Keratinocyte (primary cell): ENCODE measurements around the gene CCDC63. TPM values are rescaled to one million over a fixed set of nuclear protein-coding genes. Genes with fewer than 3 reads are reported as not detected.

Source experiments
- DNase-seq: peaks from one replicate; pipeline ENCODE4 v3.0.0-alpha.2; 2011; ENCODE audit warnings: low read depth, missing footprints, low spot score
- FAIRE-seq: peaks from 2 replicates; lab custom pipeline; 2011; peaks lifted over from hg19 to GRCh38; lab: Jason Lieb, UNC
- H2AFZ ChIP-seq: 2 replicates; pipeline ENCODE4 v1.6.0; 2012; ENCODE audit warnings: low read length, control low read depth, inconsistent platforms; ENCODE audit not compliant: control insufficient read depth
- H3K27ac ChIP-seq: 2 replicates; pipeline ENCODE4 v1.5.1; 2011; ENCODE audit warnings: low read length; ENCODE audit not compliant: control insufficient read depth, insufficient read depth
- H3K27me3 ChIP-seq: 3 replicates; pipeline ENCODE4 v1.6.0; 2011; ENCODE audit warnings: low read length; ENCODE audit not compliant: control insufficient read depth, insufficient read depth; ENCODE audit errors: extremely low read depth
- H3K36me3 ChIP-seq, 2 experiments: 2 replicates in 1 of 2; 3 replicates in 1 of 2; pipeline ENCODE4 v1.5.1; 2011; ENCODE audit warnings: low read length in 2 of 2, mild to moderate bottlenecking in 1 of 2; ENCODE audit not compliant: control insufficient read depth in 2 of 2, insufficient read depth in 2 of 2; ENCODE audit errors: extremely low read depth in 1 of 2
- H3K4me1 ChIP-seq: 3 replicates; pipeline ENCODE4 v1.5.1; 2011; ENCODE audit warnings: low read length; ENCODE audit not compliant: control insufficient read depth, insufficient read depth; ENCODE audit errors: extremely low read depth
- H3K4me2 ChIP-seq: 3 replicates; pipeline ENCODE4 v1.6.0; 2011; ENCODE audit warnings: low read depth, low read length; ENCODE audit not compliant: control insufficient read depth, insufficient read depth; ENCODE audit errors: extremely low read depth
- H3K4me3 ChIP-seq, 3 experiments: fragments of 200-600 bp in 1 of 3; sonication (generic) in 1 of 3; 2 replicates in 2 of 3; 3 replicates in 1 of 3; pipeline ENCODE4 v1.5.1; 2011 to 2016; ENCODE audit warnings: low read length in 3 of 3, mild to moderate bottlenecking in 3 of 3, control low read depth in 2 of 3, inconsistent platforms in 1 of 3, low read depth in 1 of 3, mixed read lengths in 1 of 3, mixed run types in 1 of 3, moderate library complexity in 1 of 3; ENCODE audit not compliant: control insufficient read depth in 2 of 3, insufficient read depth in 2 of 3; ENCODE audit errors: extremely low read depth in 1 of 3
- H3K79me2 ChIP-seq: 2 replicates; pipeline ENCODE4 v1.6.0; 2012; ENCODE audit warnings: low read length; ENCODE audit not compliant: control insufficient read depth, insufficient read depth
- H3K9ac ChIP-seq: 3 replicates; pipeline ENCODE4 v1.6.0; 2011; ENCODE audit warnings: low read length; ENCODE audit not compliant: control insufficient read depth, insufficient read depth; ENCODE audit errors: extremely low read depth
- H3K9me1 ChIP-seq: 3 replicates; pipeline ENCODE4 v1.6.0; 2011; ENCODE audit warnings: low read length; ENCODE audit not compliant: control insufficient read depth, insufficient read depth; ENCODE audit errors: extremely low read depth
- H3K9me3 ChIP-seq: 2 replicates; pipeline ENCODE4 v1.5.1; 2012; ENCODE audit warnings: low read depth, low read length; ENCODE audit not compliant: control insufficient read depth
- H4K20me1 ChIP-seq: 3 replicates; pipeline ENCODE4 v1.6.0; 2011; ENCODE audit warnings: low read length; ENCODE audit not compliant: control insufficient read depth, insufficient read depth; ENCODE audit errors: extremely low read depth
- EZH2 ChIP-seq: IDR thresholded peaks from one replicate; pipeline ENCODE4 v1.6.1; 2012; ENCODE audit warnings: inconsistent platforms, mild to moderate bottlenecking, low read length, moderate library complexity
- dilution Hi-C: fragments of 300-500 bp; cut with MboI; formaldehyde crosslinking; loops from one replicate; pipeline ENCODE4 v1.7.0; 2020; ENCODE audit warnings: low sequenced_read_pairs; ENCODE audit not compliant: extremely low pct_ligation_motif_present
- polyA plus RNA-seq, 5 experiments: library from polyadenylated mRNA; depleted of rRNA in 3 of 5; stranded (reverse) in 3 of 5; stranded (forward) in 1 of 5; unstranded in 1 of 5; fragments of >200 nt; gene quantifications; 1 replicate in 1 of 5; 2 replicates in 3 of 5; 3 replicates in 1 of 5; pipeline versions ENCODE4 v1.2.1 to v1.2.3, GENCODE V29; 2011 to 2012; ENCODE audit warnings: missing spikeins in 2 of 5, low read depth in 1 of 5, low replicate concordance in 1 of 5
- TF ChIP-seq, protein P1 (sequence below), 3 experiments: IDR thresholded peaks in 1 of 3; conservative IDR thresholded peaks in 1 of 3; optimal IDR thresholded peaks in 1 of 3; 2 replicates in 2 of 3; 3 replicates in 1 of 3; pipeline versions ENCODE3 to v1.5.1; 2011; ENCODE audit warnings: low read length in 3 of 3, mild to moderate bottlenecking in 3 of 3, moderate library complexity in 2 of 3, control low read depth in 1 of 3, inconsistent platforms in 1 of 3; ENCODE audit not compliant: insufficient read depth in 2 of 3; ENCODE audit errors: extremely low read depth in 1 of 3

The CCDC63 gene
- polyA plus RNA-seq, 1 donor (not counting 4 experiments of a cell fraction or from before 2014, with no cell fraction given), result not detected

- H3K9me3 ChIP-seq, result no peaks in the 10 kb centered on the region
- no peak overlapping the region for H3K9ac ChIP-seq
- H4K20me1 ChIP-seq, result no peaks in the 10 kb centered on the region
- no peaks in the 10 kb centered on the region for H3K27me3 ChIP-seq
- dilution Hi-C loops, result no loop called here
- H3K4me3 ChIP-seq, result no peak overlapping the region
- H3K9me1 ChIP-seq, result no peaks in the 10 kb centered on the region
- no peak overlapping the region for H3K4me2 ChIP-seq
- DNase-seq, result no peak
- no peak overlapping the region for H3K27ac ChIP-seq
- H2AFZ ChIP-seq, result no peak overlapping the region
- no peaks in the 10 kb centered on the region for H3K36me3 ChIP-seq
- H3K4me1 ChIP-seq, result no peaks in the 10 kb centered on the region
- no peak for FAIRE-seq
- no peak for TF ChIP-seq EZH2
- H3K79me2 ChIP-seq, result no peaks in the 10 kb centered on the region
Measured at GRCh38 chr12:110874351-110874750, 27.6 kb downstream of the CCDC63 start.

- no peaks in the 10 kb centered on the region for H3K9me3 ChIP-seq
- H2AFZ ChIP-seq, result no peak overlapping the region
- H3K4me1 ChIP-seq, result no peaks in the 10 kb centered on the region
- no peaks in the 10 kb centered on the region for H4K20me1 ChIP-seq
- H3K4me2 ChIP-seq, result no peak overlapping the region
- no peak overlapping the region for H3K4me3 ChIP-seq
- dilution Hi-C loops, result no loop called here
- no peaks in the 10 kb centered on the region for H3K27me3 ChIP-seq
- TF ChIP-seq EZH2, result no peak
- TF ChIP-seq, protein P1, sequence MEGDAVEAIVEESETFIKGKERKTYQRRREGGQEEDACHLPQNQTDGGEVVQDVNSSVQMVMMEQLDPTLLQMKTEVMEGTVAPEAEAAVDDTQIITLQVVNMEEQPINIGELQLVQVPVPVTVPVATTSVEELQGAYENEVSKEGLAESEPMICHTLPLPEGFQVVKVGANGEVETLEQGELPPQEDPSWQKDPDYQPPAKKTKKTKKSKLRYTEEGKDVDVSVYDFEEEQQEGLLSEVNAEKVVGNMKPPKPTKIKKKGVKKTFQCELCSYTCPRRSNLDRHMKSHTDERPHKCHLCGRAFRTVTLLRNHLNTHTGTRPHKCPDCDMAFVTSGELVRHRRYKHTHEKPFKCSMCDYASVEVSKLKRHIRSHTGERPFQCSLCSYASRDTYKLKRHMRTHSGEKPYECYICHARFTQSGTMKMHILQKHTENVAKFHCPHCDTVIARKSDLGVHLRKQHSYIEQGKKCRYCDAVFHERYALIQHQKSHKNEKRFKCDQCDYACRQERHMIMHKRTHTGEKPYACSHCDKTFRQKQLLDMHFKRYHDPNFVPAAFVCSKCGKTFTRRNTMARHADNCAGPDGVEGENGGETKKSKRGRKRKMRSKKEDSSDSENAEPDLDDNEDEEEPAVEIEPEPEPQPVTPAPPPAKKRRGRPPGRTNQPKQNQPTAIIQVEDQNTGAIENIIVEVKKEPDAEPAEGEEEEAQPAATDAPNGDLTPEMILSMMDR (optimal IDR thresholded peaks at IDR 0.05 in 1 of 3, IDR thresholded peaks at IDR 0.05 in 1 of 3, conservative IDR thresholded peaks at IDR 0.05 in 1 of 3; ENCODE audit: extremely low read depth in 1 of 3, insufficient read depth in 2 of 3, low read length in 3 of 3), result no peak
- no peaks in the 10 kb centered on the region for H3K36me3 ChIP-seq
- FAIRE-seq (no peak), DNase-seq (no peak)
- no peak overlapping the region for H3K27ac ChIP-seq
- no peaks in the 10 kb centered on the region for H3K79me2 ChIP-seq
- no peak overlapping the region for H3K9ac ChIP-seq
- no peaks in the 10 kb centered on the region for H3K9me1 ChIP-seq
Measured at GRCh38 chr12:110874781-110875180, 28.0 kb downstream of the CCDC63 start.

DNA sequence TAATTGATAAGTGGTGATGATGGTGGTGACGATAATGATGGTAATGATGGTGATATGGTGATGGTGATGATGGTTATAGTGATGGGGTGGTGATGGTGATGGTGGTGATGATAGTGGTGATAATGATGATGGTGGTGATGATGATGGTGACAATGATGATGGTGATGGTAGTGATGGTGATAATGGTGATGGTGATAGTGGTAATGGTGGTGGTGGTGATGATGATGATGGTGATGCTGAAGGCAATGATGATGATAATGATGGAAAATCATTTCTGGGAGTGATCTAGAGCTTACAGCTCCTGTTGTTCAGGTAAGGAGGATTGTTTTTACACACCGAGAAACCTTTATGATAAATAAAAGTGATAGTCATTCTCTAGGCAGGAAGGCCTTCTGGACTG is 33.9 kb downstream of the CCDC63 start:
- no peak for FAIRE-seq

More for the DNA sequence above, 33.9 kb downstream of the CCDC63 start:
- no peak overlapping the region for H3K9ac ChIP-seq
- H4K20me1 ChIP-seq, result no peaks in the 10 kb centered on the region
- H3K36me3 ChIP-seq, result no peaks in the 10 kb centered on the region
- no peaks in the 10 kb centered on the region for H3K9me3 ChIP-seq
- no peak for TF ChIP-seq EZH2
- TF ChIP-seq, protein P1 (optimal IDR thresholded peaks at IDR 0.05 in 1 of 3, IDR thresholded peaks at IDR 0.05 in 1 of 3, conservative IDR thresholded peaks at IDR 0.05 in 1 of 3; ENCODE audit: extremely low read depth in 1 of 3, insufficient read depth in 2 of 3, low read length in 3 of 3), result no peak
- no peak overlapping the region for H3K27ac ChIP-seq
- H2AFZ ChIP-seq, result no peak overlapping the region
- H3K4me3 ChIP-seq, result no peak overlapping the region
- H3K4me1 ChIP-seq, result no peaks in the 10 kb centered on the region
- DNase-seq, result no peak
- dilution Hi-C loops, result no loop called here
- no peaks in the 10 kb centered on the region for H3K9me1 ChIP-seq
- no peaks in the 10 kb centered on the region for H3K27me3 ChIP-seq
- H3K4me2 ChIP-seq, result no peak overlapping the region
- no peaks in the 10 kb centered on the region for H3K79me2 ChIP-seq
